IPS-NIHi11 (cell line): ENCODE results near the gene GRIA3.

Experiments
- DNase-seq: peaks from one replicate; pipeline ENCODE4 v3.0.0; 2012; ENCODE audit warnings: mixed read lengths, low spot score

The GRIA3 gene

GRCh38 chrX:123184219-123184865 is at the start of gene GRIA3:
TSS of gene GRIA3 (plus strand) at chrX:123184278. CDS start at chrX:123184536, 258 bp downstream.
- no peak for DNase-seq

- DNase-seq = no peak
Observed at GRCh38 chrX:123138473-123138872, 45.6 kb upstream of the GRIA3 start.

GRCh38 chrX:123140454-123140853 is 43.6 kb upstream of the GRIA3 start:
- DNase-seq = no peak

GRCh38 chrX:123140904-123141303 is 43.2 kb upstream of the GRIA3 start:
- DNase-seq = no peak

- DNase-seq = no peak
Observed at GRCh38 chrX:123153846-123154335, 30.2 kb upstream of the GRIA3 start.

GRCh38 chrX:123155327-123155726 is 28.8 kb upstream of the GRIA3 start:
- no peak for DNase-seq

GRCh38 chrX:123157586-123157985 is 26.5 kb upstream of the GRIA3 start:
- DNase-seq = no peak

GRCh38 chrX:123159403-123159802 is 24.7 kb upstream of the GRIA3 start:
- DNase-seq = no peak

GRCh38 chrX:123167621-123168020 is 16.5 kb upstream of the GRIA3 start:
- DNase-seq = no peak

GRCh38 chrX:123169247-123169901 is 14.7 kb upstream of the GRIA3 start:
- no peak for DNase-seq

GRCh38 chrX:123170546-123170945 is 13.5 kb upstream of the GRIA3 start:
- DNase-seq = no peak

GRCh38 chrX:123171781-123172180 is 12.3 kb upstream of the GRIA3 start:
- DNase-seq = no peak

- DNase-seq = no peak
Observed at GRCh38 chrX:123172869-123173268, 11.2 kb upstream of the GRIA3 start.

- DNase-seq = no peak
Observed at GRCh38 chrX:123173833-123174232, 10.2 kb upstream of the GRIA3 start.

GRCh38 chrX:123175366-123176122 is 8.5 kb upstream of the GRIA3 start:
- DNase-seq = no peak

GRCh38 chrX:123181233-123181914 is 2.7 kb upstream of the GRIA3 start:
- no peak for DNase-seq

GRCh38 chrX:123184866-123185276 is 793 bp downstream of the GRIA3 start:
- DNase-seq = no peak

GRCh38 chrX:123185721-123186120 is 1.6 kb downstream of the GRIA3 start:
- no peak for DNase-seq

GRCh38 chrX:123186801-123187200 is 2.7 kb downstream of the GRIA3 start:
- DNase-seq = no peak

GRCh38 chrX:123188081-123188480 is 4.0 kb downstream of the GRIA3 start:
- DNase-seq = no peak

- no peak for DNase-seq
Observed at GRCh38 chrX:123189338-123189737, 5.3 kb downstream of the GRIA3 start.

- DNase-seq = no peak
Observed at GRCh38 chrX:123190096-123190495, 6.0 kb downstream of the GRIA3 start.
